GM12878 (cell line): Measurements from ENCODE around the gene CDK5RAP1.

ENCODE experiments used
- POLR2A ChIP-seq: IDR thresholded peaks from 2 replicates; pipeline ENCODE4 v1.6.1; 2011; ENCODE audit warnings: low read depth, mild to moderate bottlenecking, low read length
- TF ChIP-seq, protein P1 (sequence below), 3 experiments: IDR thresholded peaks in 2 of 3; conservative IDR thresholded peaks in 1 of 3; 2 replicates each; pipeline ENCODE4 v1.5.1; 2011; ENCODE audit warnings: low read depth in 3 of 3, low read length in 3 of 3, mild to moderate bottlenecking in 3 of 3, control low read depth in 2 of 3, moderate library complexity in 2 of 3, inconsistent platforms in 1 of 3, mixed read lengths in 1 of 3; ENCODE audit not compliant: control insufficient read depth in 2 of 3, insufficient read depth in 1 of 3; ENCODE audit errors: extremely low read depth in 1 of 3

DNA sequence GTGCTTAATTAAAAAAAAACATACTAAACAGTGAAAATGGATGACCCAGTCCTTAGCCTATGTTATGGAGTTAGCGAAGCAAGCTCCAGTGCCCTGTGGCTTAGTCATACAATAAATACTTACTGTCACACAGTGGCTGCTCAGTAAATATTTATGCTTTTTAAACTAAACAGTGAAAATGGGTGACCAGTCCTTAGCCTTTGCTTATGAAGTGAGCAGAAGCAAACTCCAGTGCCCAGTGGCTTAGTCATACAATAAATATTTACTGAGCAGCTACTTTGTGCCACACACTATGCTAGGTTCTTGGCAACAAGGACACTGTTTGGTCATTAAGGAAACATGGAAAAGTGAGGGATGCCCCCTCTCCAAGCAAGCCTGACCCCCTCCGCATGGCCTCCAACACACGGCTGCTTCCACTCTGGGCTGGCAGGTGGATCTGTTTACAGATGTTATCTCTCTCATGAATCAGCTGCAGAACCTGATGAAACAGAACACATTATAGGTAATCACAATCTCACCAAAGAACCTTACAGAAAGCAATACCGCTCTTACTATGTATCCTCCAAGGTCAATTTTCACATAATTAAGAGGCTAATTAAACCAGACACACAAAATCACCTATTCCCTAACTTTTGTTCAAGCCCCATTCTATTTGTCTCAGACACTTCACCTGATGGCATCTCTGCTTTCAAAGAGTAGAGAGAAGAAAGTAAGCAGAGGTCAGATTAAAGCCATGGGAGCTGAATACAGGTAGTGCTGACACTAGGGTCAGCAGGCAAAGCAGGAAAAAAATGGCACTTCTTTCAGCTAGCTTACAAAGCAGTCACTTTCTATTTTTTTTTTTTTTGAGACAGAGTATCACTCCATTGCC is 27.3 kb downstream of the CDK5RAP1 start:
- TF ChIP-seq POLR2A, result no peak
- TF ChIP-seq, protein P1, sequence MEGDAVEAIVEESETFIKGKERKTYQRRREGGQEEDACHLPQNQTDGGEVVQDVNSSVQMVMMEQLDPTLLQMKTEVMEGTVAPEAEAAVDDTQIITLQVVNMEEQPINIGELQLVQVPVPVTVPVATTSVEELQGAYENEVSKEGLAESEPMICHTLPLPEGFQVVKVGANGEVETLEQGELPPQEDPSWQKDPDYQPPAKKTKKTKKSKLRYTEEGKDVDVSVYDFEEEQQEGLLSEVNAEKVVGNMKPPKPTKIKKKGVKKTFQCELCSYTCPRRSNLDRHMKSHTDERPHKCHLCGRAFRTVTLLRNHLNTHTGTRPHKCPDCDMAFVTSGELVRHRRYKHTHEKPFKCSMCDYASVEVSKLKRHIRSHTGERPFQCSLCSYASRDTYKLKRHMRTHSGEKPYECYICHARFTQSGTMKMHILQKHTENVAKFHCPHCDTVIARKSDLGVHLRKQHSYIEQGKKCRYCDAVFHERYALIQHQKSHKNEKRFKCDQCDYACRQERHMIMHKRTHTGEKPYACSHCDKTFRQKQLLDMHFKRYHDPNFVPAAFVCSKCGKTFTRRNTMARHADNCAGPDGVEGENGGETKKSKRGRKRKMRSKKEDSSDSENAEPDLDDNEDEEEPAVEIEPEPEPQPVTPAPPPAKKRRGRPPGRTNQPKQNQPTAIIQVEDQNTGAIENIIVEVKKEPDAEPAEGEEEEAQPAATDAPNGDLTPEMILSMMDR (IDR thresholded peaks at IDR 0.05 in 2 of 3, conservative IDR thresholded peaks at IDR 0.05 in 1 of 3; ENCODE audit: control insufficient read depth in 2 of 3, extremely low read depth in 1 of 3, insufficient read depth in 1 of 3, low read depth in 3 of 3, low read length in 3 of 3), result no peak
